GM10248 (cell line): ENCODE data around the gene NXPH1.

Source experiments
- CTCF ChIA-PET: fragments of 300-600 bp; sonication (Branson Sonifier 250); formaldehyde crosslinking; extraction: SDS; loops from one replicate; lab custom pipeline; 2021; ENCODE audit warnings: antibody characterized with exemption; lab: Yijun Ruan, JAX
- POLR2A ChIA-PET: fragments of 350-650 bp; sonication (Branson Sonifier 250); formaldehyde crosslinking; extraction: SDS; loops from one replicate; lab custom pipeline; 2020; ENCODE audit warnings: antibody characterized with exemption; lab: Yijun Ruan, JAX
- DNase-seq: peaks from one replicate; pipeline ENCODE4 v3.0.0; 2012; ENCODE audit errors: extremely low spot score
- TF ChIP-seq, protein P1 (sequence below): IDR thresholded peaks from 2 replicates; pipeline ENCODE4 v1.5.1; 2012; ENCODE audit warnings: mild to moderate bottlenecking, low read depth; ENCODE audit errors: extremely low read depth, missing control alignments, control extremely low read depth

NXPH1 gene

DNA sequence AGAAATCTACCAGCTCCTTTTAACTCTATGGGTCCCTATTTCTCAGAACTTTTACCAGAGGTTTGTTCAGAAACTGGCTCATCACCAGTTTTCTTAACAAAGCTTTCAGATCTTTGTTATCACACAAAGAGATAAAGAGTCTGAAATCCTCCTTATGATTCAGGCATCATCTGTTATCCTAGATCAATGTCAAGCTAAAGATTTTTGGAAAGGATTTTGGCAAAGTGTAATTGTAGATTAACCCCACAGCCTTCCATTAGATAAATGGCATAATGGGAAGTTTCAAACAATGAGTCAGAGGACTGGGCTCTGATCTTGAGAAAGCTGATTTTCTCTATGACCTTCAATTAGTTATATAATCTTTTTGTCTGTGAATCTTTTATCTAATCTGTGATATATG is 192.2 kb downstream of the NXPH1 start:
- TF ChIP-seq, protein P1, sequence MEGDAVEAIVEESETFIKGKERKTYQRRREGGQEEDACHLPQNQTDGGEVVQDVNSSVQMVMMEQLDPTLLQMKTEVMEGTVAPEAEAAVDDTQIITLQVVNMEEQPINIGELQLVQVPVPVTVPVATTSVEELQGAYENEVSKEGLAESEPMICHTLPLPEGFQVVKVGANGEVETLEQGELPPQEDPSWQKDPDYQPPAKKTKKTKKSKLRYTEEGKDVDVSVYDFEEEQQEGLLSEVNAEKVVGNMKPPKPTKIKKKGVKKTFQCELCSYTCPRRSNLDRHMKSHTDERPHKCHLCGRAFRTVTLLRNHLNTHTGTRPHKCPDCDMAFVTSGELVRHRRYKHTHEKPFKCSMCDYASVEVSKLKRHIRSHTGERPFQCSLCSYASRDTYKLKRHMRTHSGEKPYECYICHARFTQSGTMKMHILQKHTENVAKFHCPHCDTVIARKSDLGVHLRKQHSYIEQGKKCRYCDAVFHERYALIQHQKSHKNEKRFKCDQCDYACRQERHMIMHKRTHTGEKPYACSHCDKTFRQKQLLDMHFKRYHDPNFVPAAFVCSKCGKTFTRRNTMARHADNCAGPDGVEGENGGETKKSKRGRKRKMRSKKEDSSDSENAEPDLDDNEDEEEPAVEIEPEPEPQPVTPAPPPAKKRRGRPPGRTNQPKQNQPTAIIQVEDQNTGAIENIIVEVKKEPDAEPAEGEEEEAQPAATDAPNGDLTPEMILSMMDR: no peak
- POLR2A ChIA-PET: no interaction called here
- CTCF ChIA-PET: no interaction called here
- no peak for DNase-seq

DNA sequence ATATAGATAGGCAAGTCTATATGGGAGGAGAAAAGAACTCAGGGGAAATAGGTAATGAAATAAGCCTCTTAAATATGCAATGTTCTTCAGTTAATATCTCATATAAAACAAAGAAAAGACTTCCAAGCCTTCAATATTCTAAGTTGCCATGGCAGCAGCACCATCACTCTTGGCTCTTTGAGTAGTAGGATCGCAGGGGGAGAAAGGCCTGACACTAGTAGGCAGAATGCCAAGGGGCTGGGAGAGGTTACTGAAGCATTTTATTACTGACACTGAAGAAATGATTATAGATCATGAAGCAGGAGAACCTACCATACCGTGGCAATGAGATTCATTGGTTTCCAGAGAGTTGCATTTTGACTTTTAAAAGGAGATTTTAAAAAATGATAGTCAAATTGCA is 193.9 kb downstream of the NXPH1 start:
- TF ChIP-seq, protein P1: no peak
- ChIA-PET POLR2A (no interaction called here), CTCF (no interaction called here)
- no peak for DNase-seq

DNA sequence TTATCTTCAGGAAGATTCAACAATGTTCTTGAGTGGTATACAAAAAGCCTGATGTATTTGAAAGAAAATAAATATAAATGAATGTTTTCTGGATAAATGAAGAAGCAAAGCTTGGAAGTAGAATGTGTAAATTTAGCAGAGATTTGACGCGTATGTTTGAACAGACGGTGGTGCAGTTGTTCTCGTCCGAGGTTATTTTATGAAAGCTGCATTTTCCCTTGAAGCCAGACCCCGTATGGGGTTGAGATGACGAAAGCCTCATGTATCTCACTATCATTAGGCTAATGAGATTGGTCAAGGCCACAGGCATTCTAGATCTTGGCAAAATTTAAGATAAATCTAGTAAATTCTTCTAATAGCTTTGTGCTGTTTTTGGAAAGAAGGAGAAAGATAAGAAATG is 195.2 kb downstream of the NXPH1 start:
- TF ChIP-seq, protein P1: no peak
- POLR2A ChIA-PET: no interaction called here
- DNase-seq: no peak
- CTCF ChIA-PET: interaction anchor here (1.0 kb wide), 1 partner anchor 9 kb away, joined by 3 read pairs; no protein-coding TSS in a partner anchor

DNA sequence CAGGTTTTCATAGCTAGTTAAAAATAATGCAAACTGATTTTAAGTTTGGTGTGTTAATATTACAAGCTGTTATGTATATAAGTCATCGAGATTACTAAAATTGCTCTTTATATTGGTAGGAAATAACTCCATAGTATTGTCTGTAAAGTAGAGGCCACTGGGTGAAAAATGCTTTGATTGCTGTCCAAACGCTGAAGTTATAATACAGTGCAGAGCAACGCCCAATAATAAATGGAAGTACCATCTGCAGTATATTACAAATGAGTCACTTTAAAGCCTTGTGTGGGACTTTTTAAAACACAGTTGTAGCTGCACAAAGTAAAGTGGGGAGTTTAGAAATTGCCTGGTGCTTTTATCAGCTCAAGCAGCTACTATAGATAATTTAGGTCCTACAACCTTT is 196.1 kb downstream of the NXPH1 start:
- no peak for DNase-seq
- TF ChIP-seq, protein P1: no peak

DNA sequence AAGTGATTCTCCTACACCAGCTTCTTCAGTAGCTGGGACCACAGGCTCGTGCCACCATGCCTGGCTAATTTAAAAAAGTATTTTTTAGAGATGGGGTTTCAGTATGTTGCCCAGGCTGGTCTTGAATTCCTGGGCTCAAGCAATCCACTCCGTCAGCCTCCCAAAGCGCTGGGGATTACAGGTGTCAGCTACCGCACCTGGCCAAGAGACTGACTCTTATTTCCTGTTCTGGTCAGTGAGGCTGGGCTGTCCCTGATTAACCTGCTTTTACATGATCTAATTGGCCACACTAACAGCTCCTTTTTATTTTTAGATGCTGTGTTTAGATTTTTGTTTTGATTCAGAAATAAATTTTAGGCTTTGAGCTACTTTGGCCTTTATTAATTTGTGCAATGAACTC is 203.9 kb downstream of the NXPH1 start:
- ChIA-PET POLR2A (no interaction called here), CTCF (interaction anchor here (1.0 kb wide), 1 partner anchor 8 kb away, joined by 3 read pairs; no protein-coding TSS in a partner anchor)
- TF ChIP-seq, protein P1: no peak
- DNase-seq: no peak

More for the DNA sequence above, 196.1 kb downstream of the NXPH1 start:
- CTCF ChIA-PET: interaction anchor here (1.0 kb wide), 1 partner anchor 8 kb away, joined by 3 read pairs; no protein-coding TSS in a partner anchor
- POLR2A ChIA-PET: no interaction called here

DNA sequence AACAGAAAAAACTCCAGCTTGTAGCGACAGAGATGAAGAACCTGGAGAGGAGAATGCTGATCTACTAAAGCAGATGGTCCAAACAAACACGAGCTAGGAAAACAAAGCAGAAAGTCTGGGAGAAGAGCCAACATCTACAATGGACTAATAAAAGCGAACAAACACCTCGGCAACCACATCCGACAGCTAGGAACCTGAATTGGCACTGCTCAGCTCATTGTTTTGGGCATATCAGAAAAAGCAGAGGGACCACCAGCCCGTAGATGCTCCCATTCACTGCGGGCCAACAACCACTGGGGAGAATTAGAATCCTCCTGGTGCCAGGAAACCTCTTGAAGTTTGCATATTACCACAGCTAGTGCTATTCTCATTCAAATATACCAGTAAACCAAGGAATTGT is 204.7 kb downstream of the NXPH1 start:
- ChIA-PET CTCF (interaction anchor here (1.0 kb wide), 1 partner anchor 9 kb away, joined by 3 read pairs; no protein-coding TSS in a partner anchor), POLR2A (no interaction called here)
- DNase-seq: no peak
- TF ChIP-seq, protein P1: no peak
